C4-2B (cell line): Measurements from ENCODE around the gene ZNF675.
"Not testable (repeated sequence)": the region's sequence is repeated elsewhere in the genome, so short reads cannot be mapped to it uniquely, and the experiment has no call there.

Experiments
- CTCF ChIP-seq: fragments of 450-650 bp; conservative IDR thresholded peaks from 2 replicates; pipeline ENCODE4 v1.5.1; 2017; ENCODE audit warnings: mild to moderate bottlenecking
- ZFX ChIP-seq: fragments of 450-650 bp; IDR thresholded peaks from 2 replicates; pipeline ENCODE4 v1.6.1; 2017

- not testable (repeated sequence) for TF ChIP-seq CTCF, ZFX
Observed at GRCh38 chr19:23692937-23693336, 5.9 kb upstream of the ZNF675 start.
